ENCODE data around the gene C2orf72.
A peak's percentile ranks its signal among the peaks of the same experiment; 100 is the strongest.
"Not testable (repeated sequence)": the region's sequence is repeated elsewhere in the genome, so short reads cannot be mapped to it uniquely, and the experiment has no call there.

C2orf72 gene
- total RNA-seq: 0 to 1.9 (median 0.07) reads per million in 17 experiments

DNA sequence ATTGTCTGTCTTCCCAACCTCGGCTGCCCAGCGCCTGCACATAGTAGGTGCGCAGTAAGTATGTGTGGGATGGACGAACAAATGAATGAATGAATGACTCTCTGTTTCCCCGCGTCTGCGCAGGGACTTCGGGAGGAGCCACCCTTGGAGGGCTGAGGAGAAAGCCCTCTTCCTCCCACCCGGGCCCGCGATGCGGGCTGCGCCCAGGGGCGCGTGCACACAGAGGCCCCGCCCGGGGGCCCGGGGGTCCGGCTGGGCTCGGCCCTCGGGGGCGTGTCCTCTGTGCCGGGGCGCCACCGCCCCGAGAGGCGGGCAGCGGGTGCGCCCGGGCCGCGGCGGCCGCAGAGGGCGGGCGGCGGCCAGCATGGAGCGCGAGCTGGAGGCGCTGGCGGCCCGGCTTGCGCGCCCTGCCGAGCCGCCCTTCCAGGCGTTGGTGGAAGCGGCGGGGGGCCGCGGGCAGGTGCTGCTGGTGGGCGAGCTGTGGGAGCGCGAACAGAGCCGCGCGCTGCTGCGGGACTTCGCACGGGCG, at the start of gene C2orf72:
Gene C2orf72, plus strand, starts transcription at position 322 of the 529 bp plus-strand sequence. Its CDS starts 43 bp downstream, at position 365.
- DNase-seq: peak in 2 of 4 experiments; percentile 21 to 33

GRCh38 chr2:230989731-230990130, 47.6 kb upstream of the C2orf72 start:
- DNase-seq: no peak

DNA sequence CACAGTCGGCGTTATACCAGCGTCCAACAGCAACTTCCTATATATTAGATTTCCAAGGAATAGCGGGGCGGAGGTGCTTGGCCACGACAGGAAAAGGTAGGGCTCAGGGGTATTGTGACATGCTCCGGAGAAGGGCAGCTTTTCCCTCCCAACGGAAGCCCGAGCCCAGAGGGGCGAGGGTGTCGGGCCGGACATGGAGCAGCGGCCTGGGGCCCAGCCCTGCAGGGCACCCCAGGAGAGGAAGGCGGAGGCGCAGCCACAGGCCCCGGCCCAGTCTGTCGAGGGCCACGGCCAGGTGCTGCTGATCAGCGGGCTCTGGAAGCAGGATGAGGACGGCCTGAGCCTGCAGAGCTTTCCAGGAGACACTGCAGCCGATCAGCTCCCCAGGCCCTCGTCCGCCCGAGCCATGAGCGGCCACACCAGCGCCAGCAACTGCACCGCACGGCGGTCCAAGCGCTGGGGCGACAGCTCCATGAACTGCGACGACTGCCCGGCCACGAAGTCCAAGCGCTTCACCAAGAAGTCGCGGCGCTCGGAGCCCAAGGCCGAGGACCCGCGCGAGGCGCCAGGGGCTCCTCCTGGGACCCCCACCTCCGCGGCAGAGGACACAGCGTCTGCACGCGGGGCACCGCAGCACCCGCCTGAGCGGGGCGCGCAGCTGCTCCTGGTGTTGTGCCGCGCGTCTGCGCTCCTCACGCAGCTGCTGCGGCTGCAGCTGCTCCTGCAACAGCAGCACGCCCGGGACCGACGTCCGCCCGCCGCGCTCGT, 47.0 kb upstream of the C2orf72 start:
- DNase-seq: no peak

GRCh38 chr2:230990899-230991150, 46.5 kb upstream of the C2orf72 start:
- no peak for DNase-seq

DNA sequence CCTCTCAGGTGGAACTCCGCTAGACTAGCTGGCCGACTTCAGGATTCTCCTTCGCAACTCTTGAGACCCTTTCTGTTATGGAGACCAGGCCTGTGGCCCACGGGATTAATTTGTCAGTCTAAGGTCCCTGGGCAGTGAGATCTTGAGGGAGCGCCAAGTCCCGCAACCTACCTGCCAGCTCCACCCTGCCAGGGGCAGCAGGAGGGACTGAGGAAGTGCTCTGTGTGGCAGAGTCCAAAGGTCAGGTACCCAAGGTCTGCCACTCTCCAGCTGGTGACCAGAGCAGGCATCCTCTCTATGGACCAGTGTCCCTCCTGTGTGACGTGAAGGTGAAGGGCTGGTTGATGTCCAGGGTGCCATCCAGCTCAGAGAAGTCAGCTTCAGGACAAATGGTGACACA, 45.7 kb upstream of the C2orf72 start:
- no peak for DNase-seq

DNA sequence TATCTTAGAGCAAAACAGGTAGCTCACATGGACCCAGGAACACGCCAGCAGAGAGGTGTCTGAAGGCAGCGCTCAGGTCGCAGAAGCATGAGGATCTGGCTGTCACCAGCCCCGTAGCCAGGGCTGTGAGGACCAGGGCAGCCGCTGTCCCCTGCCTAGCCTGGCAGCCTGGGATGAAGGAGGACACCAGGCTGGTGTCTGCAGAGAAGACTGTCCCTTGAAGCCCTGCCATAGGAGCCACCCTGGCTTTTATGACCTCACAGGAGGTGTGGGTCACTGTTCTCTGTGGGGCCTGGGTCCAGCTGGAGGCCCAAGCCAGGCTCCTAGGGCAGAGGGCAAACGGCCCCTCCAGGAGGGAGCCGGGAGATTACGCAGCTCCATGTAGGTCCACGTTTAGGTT, 41.5 kb upstream of the C2orf72 start, which contains the start of gene SPATA3:
Gene SPATA3, plus strand, starts transcription at position 301 of the 400 bp plus-strand sequence. CDS start 113 bp downstream, outside the sequence.
- DNase-seq: no peak

- no peak for DNase-seq
Observed at GRCh38 chr2:230996661-230997060, 40.7 kb upstream of the C2orf72 start.

DNA sequence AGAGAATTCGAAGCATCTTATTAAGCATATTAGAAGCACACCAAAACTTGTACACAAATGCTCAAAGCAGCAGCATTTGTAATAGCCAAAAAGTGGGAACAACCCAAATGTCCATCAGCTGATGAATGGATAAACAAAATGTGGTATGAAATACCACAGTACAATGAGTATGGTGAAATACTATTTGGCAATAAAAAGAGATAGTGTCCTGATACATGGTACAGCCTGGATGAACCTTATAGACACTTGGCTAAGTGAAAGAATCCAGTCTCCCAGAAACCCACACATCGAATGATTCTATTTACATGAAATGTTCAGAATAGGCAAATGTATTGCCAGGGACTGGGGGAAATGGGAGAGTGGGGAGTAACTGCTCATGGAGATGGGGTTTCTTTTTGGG, 38.4 kb upstream of the C2orf72 start:
- no peak for DNase-seq

DNA sequence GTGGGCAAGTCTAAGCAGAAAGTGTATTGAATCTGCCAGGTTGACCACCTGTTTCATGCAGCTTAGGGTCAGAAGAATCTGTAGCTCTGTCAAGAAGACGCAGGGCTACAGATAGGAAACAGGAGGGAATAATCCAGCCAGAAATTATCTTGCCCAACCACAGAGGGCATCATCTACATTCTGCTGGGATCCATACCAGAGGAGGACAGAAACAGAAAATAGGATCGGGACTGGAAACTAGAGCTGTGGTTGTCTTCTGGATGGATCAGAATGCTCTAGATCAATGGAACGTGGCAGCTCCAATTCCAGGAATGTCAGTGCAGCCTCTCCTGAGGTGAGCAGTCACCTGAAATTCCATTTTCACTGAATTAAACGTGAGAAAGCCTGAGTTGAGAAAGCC, 37.8 kb upstream of the C2orf72 start:
- DNase-seq: no peak

DNA sequence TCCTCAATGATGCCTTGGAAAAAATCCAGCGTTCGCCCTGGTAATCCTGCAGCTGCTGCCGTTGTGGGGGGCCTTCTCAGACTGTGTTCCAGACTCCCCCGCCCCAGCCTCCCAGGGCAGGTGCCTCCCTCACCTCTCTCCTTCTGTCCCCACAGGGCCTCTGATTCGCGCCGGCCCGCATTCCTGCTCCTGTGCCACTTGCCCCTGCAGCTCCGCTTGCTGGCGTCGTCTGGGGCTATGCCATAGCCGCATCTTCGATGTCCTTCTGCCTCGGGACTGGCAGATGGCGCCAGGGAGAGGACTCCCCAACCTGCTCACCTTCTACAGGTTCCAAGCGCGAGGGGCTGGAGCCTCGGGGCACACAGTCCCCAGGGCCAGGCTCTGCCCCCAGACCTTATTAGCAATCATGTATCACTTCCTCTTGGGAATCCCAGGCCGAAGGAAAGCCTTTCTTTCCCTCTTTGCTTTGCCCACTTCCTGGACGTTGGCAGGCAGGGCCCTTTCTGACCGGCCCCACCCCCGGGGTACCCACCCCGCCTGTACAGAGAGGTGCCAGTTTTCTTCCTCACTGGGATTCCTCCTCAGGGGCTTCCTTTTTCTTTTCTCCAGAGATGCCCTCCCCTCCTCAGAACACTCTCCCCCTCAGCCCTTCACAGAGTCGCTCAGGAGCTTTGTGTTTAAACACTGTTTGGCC, 37.0 kb upstream of the C2orf72 start:
- no peak for DNase-seq

DNA sequence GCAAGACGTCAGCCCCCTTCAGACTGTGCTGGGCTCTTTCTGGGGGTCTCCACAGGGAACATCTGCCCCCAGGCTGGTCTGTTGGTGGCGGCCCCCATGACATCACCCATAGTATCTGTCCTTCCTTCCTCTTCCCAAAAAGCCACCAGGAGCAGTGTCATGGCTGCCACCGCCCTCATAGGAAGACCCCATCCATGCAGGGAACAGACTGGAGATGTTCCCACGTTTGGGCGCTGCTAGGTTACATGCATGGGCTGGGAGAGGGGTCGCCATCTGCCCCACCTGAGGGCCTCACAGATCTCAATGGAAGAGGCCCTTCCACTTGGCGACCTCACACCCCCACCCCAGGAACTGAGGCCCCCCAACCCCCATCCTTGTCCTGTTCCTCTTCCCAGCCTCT, 36.3 kb upstream of the C2orf72 start:
- no peak for DNase-seq

GRCh38 chr2:231001921-231002320, 35.4 kb upstream of the C2orf72 start:
- peak in 1 of 4 experiments; percentile 13 for DNase-seq

DNA sequence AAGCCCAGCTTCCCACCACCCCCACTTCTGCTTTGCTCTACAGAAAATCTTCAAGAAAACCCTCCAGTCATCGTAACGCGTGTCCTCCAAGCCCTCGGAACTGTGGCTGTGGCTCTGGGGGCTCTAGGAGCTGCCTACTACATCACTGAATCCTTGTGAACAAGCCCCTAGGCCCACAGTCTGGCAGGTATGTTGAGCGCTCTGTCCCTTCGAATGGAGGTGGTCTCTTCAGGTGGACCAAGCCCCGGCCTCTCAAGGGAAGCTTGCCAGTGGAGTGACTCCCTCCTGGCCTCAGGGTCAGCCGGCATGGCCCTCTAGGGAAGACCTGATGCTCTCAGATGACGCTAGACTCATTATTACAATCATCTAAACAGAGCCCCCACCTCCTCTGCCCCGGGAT, 34.7 kb upstream of the C2orf72 start:
- DNase-seq: no peak

DNA sequence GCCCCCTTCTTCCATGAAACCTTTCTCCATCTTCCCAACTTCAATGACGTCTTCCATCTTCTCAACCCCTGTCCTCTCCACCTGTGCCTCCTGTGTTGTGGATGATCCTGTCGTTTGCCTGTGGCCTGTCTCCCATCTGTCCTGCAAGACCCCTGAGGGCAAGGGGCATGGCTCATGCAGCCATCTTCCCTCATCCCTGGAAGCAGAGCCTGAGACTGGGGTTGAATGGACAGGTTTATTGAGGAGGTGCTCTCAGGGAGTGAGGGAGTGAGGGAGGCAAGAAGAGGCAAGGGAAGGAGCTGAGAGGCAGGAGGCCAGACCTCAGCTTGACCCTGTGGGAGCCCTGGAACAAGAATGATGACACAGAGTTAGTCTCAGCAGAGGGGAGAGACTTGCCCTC, 34.1 kb upstream of the C2orf72 start:
- DNase-seq: no peak

DNA sequence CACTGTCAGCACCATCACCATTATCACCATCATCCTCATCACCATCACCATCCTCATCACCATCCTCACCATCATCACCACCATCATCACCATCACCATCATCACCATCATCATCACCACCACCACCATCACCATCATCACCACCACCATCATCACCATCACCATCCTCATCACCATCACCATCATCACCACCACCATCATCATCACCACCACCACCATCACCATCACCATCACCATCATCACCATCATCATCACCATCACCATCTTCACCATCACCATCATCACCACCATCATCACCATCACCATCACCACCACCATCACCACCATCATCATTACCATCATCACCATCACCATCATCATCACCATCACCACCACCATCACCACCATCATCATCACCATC, 32.4 kb upstream of the C2orf72 start:
- not testable (repeated sequence) for DNase-seq

- DNase-seq: no peak
Observed at GRCh38 chr2:231007286-231008098, 29.8 kb upstream of the C2orf72 start.

- no peak for DNase-seq
Observed at GRCh38 chr2:231008131-231008530, 29.2 kb upstream of the C2orf72 start.

DNA sequence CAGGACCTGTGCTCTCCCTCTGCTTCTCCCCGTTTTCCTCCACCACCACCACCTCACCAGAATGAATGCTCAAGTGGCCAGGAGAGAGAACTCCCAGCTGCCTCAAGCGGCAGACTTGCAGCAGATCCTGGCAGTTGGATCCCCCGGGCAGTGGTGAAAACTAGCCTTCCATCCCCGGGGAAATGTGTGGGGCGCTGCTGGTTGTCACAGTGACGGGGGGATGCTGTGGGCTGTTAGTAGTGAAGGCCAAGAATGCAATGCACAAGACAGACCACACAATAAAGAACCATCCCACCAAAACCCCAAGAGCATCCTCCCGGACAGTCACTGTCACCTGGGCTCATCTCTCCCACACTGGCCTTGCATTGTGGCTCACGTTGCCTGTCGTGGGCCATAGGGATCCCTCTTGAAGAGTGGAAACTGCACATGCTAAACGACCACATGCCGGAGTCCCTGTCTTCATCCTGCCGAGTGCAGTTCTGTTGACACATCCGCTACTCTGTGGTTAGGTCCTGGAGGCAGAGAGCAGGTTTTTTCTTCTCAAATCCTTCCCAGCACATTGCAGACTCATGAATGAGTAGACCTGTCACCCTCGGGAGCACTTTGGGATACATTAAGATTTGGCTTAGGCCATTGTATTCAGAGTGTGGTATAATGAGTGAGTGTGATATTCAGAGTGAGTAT, 27.9 kb upstream of the C2orf72 start:
- no peak for DNase-seq

- DNase-seq: no peak
Observed at GRCh38 chr2:231010201-231010730, 27.1 kb upstream of the C2orf72 start.

- no peak for DNase-seq
Observed at GRCh38 chr2:231011526-231011925, 25.8 kb upstream of the C2orf72 start.

DNA sequence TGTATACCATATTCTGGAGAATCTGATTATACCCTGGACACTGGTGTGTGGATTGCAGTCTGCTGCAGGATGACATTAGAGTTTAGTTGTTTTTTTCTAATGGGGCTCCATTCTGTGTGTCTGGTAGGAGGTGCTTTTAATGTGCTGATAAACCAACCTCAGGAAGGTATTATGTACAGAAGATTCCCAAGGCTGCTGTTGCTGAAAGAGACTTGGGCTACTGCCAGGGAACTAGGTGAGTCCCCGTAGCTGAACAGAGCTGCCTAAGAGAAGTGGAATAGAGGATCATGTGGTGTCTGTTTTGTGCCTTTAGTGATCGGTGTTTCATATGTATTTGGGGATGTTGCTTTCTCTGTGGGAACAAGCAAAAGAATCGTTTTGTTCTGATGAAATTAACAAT, 24.9 kb upstream of the C2orf72 start:
- no peak for DNase-seq

DNA sequence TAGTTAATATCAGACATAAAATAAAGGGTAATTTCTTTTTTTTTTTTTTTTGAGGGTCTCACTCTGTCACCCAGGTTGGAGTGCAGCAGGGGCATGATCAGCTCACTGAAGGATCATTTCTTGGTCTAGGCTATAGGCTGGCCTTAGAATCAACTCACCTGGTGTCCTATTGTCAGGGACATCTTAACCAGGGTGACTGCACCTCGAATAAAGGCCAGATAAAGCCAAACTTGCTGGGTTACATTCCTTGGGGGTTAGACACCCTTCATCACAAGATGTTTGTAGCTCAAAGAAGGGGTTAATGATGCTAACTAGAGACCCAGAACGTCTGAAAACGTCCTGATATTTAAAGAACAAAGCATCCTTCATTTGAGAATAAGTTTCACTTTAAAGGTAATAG, 23.5 kb upstream of the C2orf72 start:
- DNase-seq: no peak

Data from suppressor macrophage (primary cell).